ENCODE data around the gene CEP44.
"Not testable (repeated sequence)": the region's sequence is repeated elsewhere in the genome, so short reads cannot be mapped to it uniquely, and the experiment has no call there.

The CEP44 gene

GRCh38 chr4:174373821-174374220 lies 90.1 kb downstream of the CEP44 start:
- no peak overlapping the region for H3K4me3 ChIP-seq (ENCODE audit: low read length)
- DNase-seq (ENCODE audit: low read depth, low spot score), result no peak

GRCh38 chr4:174375422-174375821 lies 91.7 kb downstream of the CEP44 start:
- H3K4me3 ChIP-seq (ENCODE audit: low read length), result no peak overlapping the region
- DNase-seq (ENCODE audit: low read depth, low spot score), result no peak

- DNase-seq (ENCODE audit: low read depth, low spot score), result no peak
Measured at GRCh38 chr4:174377613-174378012, 93.9 kb downstream of the CEP44 start.

GRCh38 chr4:174378951-174379350 lies 95.2 kb downstream of the CEP44 start:
- no peak for DNase-seq (ENCODE audit: low read depth, low spot score)
- no peak overlapping the region for H3K4me3 ChIP-seq (ENCODE audit: low read length)

More at GRCh38 chr4:174377613-174378012, 93.9 kb downstream of the CEP44 start:
- H3K4me3 ChIP-seq (ENCODE audit: low read length), result no peak overlapping the region

- not testable (repeated sequence) for DNase-seq (ENCODE audit: low read depth, low spot score); H3K4me3 ChIP-seq (ENCODE audit: low read length)
Measured at GRCh38 chr4:174380206-174380605, 96.5 kb downstream of the CEP44 start.

- no peak for DNase-seq (ENCODE audit: low read depth, low spot score)
- H3K4me3 ChIP-seq (ENCODE audit: low read length), result no peak overlapping the region
Measured at GRCh38 chr4:174380699-174381439, 97.2 kb downstream of the CEP44 start.

GRCh38 chr4:174381440-174381800 lies 97.7 kb downstream of the CEP44 start:
- no peak overlapping the region for H3K4me3 ChIP-seq (ENCODE audit: low read length)
- no peak for DNase-seq (ENCODE audit: low read depth, low spot score)
